22Rv1 (cell line): ENCODE measurements around the gene OR8A1.

ENCODE experiments used
- ZFX ChIP-seq: fragments of 450-650 bp; IDR thresholded peaks from 2 replicates; pipeline ENCODE4 v1.6.1; 2017; ENCODE audit warnings: antibody characterized with exemption, borderline replicate concordance
- TF ChIP-seq, protein P1 (sequence below): fragments of 450-650 bp; IDR thresholded peaks from 2 replicates; pipeline ENCODE4 v1.5.1; 2017; ENCODE audit warnings: mild to moderate bottlenecking

GRCh38 chr11:124551987-124552386 lies 17.8 kb upstream of the OR8A1 start:
- TF ChIP-seq, protein P1, sequence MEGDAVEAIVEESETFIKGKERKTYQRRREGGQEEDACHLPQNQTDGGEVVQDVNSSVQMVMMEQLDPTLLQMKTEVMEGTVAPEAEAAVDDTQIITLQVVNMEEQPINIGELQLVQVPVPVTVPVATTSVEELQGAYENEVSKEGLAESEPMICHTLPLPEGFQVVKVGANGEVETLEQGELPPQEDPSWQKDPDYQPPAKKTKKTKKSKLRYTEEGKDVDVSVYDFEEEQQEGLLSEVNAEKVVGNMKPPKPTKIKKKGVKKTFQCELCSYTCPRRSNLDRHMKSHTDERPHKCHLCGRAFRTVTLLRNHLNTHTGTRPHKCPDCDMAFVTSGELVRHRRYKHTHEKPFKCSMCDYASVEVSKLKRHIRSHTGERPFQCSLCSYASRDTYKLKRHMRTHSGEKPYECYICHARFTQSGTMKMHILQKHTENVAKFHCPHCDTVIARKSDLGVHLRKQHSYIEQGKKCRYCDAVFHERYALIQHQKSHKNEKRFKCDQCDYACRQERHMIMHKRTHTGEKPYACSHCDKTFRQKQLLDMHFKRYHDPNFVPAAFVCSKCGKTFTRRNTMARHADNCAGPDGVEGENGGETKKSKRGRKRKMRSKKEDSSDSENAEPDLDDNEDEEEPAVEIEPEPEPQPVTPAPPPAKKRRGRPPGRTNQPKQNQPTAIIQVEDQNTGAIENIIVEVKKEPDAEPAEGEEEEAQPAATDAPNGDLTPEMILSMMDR, result no peak
- no peak for TF ChIP-seq ZFX
